GM19328 (cell line): ENCODE data around the gene RGS6.

Experiments
- ATAC-seq: cut with Tn5 transposase; IDR thresholded peaks from one replicate; pipeline ENCODE4 v1.9.1; 2021; ENCODE audit warnings: mild to moderate bottlenecking, moderate library complexity; ENCODE audit not compliant: unreplicated experiment

The RGS6 gene

GRCh38 chr14:72488514-72488913 is 556.3 kb downstream of the RGS6 start:
- ATAC-seq, result no peak

GRCh38 chr14:72492196-72492595 is 560.0 kb downstream of the RGS6 start:
- ATAC-seq, result no peak

GRCh38 chr14:72495668-72496067 is 563.4 kb downstream of the RGS6 start:
- ATAC-seq, result no peak

GRCh38 chr14:72498646-72499045 is 566.4 kb downstream of the RGS6 start:
- no peak for ATAC-seq

- no peak for ATAC-seq
These were observed 567.5 kb downstream of the RGS6 start for GRCh38 chr14:72499746-72500145.

- ATAC-seq, result no peak
These were observed 568.1 kb downstream of the RGS6 start for GRCh38 chr14:72500234-72500838.

GRCh38 chr14:72501439-72501838 is 569.2 kb downstream of the RGS6 start:
- ATAC-seq, result no peak

GRCh38 chr14:72503271-72503670 is 571.0 kb downstream of the RGS6 start:
- no peak for ATAC-seq

- ATAC-seq, result no peak
These were observed 571.6 kb downstream of the RGS6 start for GRCh38 chr14:72503696-72504368.

GRCh38 chr14:72510566-72510965 is 578.3 kb downstream of the RGS6 start:
- ATAC-seq, result no peak

GRCh38 chr14:72512281-72512680 is 580.1 kb downstream of the RGS6 start:
- ATAC-seq, result no peak

GRCh38 chr14:72512925-72513324 is 580.7 kb downstream of the RGS6 start:
- no peak for ATAC-seq

- no peak for ATAC-seq
These were observed 581.1 kb downstream of the RGS6 start for GRCh38 chr14:72513346-72513745.

GRCh38 chr14:72513965-72514659 is 581.9 kb downstream of the RGS6 start:
- ATAC-seq, result no peak

GRCh38 chr14:72514660-72515025 is 582.4 kb downstream of the RGS6 start:
- no peak for ATAC-seq

GRCh38 chr14:72515779-72516770 is 583.8 kb downstream of the RGS6 start:
- ATAC-seq, result no peak

- no peak for ATAC-seq
These were observed 584.9 kb downstream of the RGS6 start for GRCh38 chr14:72516936-72517700.

GRCh38 chr14:72517736-72518135 is 585.5 kb downstream of the RGS6 start:
- no peak for ATAC-seq

- ATAC-seq, result peak; percentile 66
These were observed 586.7 kb downstream of the RGS6 start for GRCh38 chr14:72518809-72519377.

GRCh38 chr14:72519543-72519942 is 587.3 kb downstream of the RGS6 start:
- no peak for ATAC-seq
